GM12872 (cell line): Measurements from ENCODE around the gene UBE2E1.

Experiments used
- CTCF ChIP-seq: IDR thresholded peaks from 3 replicates; pipeline ENCODE4 v1.5.1; 2011; ENCODE audit warnings: low read depth, mild to moderate bottlenecking, low read length, moderate library complexity; ENCODE audit not compliant: insufficient read depth

Gene UBE2E1

GRCh38 chr3:23805633-23806533, at the start of gene UBE2E1:
UBE2E1 (plus strand) TSS chr3:23805955; CDS start chr3:23807270, 1,315 bp downstream.
- TF ChIP-seq CTCF = no peak

- TF ChIP-seq CTCF = no peak
Measured at GRCh38 chr3:23756206-23756840, 49.4 kb upstream of the UBE2E1 start.

GRCh38 chr3:23758253-23758838, 47.4 kb upstream of the UBE2E1 start:
- no peak for TF ChIP-seq CTCF

GRCh38 chr3:23760325-23760724, 45.4 kb upstream of the UBE2E1 start:
- TF ChIP-seq CTCF = peak; percentile 48

GRCh38 chr3:23760871-23761373, 44.8 kb upstream of the UBE2E1 start:
- TF ChIP-seq CTCF = no peak

GRCh38 chr3:23761440-23761896, 44.3 kb upstream of the UBE2E1 start:
- peak; percentile 58 for TF ChIP-seq CTCF

GRCh38 chr3:23762214-23762613, 43.5 kb upstream of the UBE2E1 start:
- TF ChIP-seq CTCF = no peak
